Tibial artery (tissue), 4 donors: ENCODE measurements around the gene SUPT20HL2.

Experiments
- DNase-seq, 2 donors: peaks; one replicate each; pipeline ENCODE4 v3.0.0-alpha.2; 2019
- H3K27ac ChIP-seq, 2 donors: fragments of 200-600 bp; sonication (generic) in 1 of 2; 1 replicate in 1 of 2; 2 replicates in 1 of 2; pipeline ENCODE4 v1.5.1; 2018 to 2019; ENCODE audit warnings: mild to moderate bottlenecking in 1 of 2
- H3K27me3 ChIP-seq, 2 donors: fragments of 200-600 bp; sonication (generic) in 1 of 2; one replicate each; pipeline versions ENCODE4 v1.5.1 to v1.6.0; 2016 to 2019
- H3K36me3 ChIP-seq, 3 donors: fragments of 200-600 bp; sonication (generic) in 2 of 3; one replicate each; pipeline ENCODE4 v1.5.1; 2016 to 2019; ENCODE audit warnings: mild to moderate bottlenecking in 2 of 3
- H3K4me1 ChIP-seq, 4 donors: fragments of 200-600 bp; sonication (generic) in 2 of 4; 1 replicate in 3 of 4; 2 replicates in 1 of 4; pipeline ENCODE4 v1.5.1; 2016 to 2019
- H3K4me3 ChIP-seq, 2 donors: fragments of 200-600 bp; sonication (generic) in 1 of 2; 1 replicate in 1 of 2; 2 replicates in 1 of 2; pipeline ENCODE4 v1.5.1; 2018 to 2019; ENCODE audit warnings: mild to moderate bottlenecking in 2 of 2
- H3K9me3 ChIP-seq, 3 donors: fragments of 200-600 bp; sonication (generic) in 1 of 3; one replicate each; pipeline ENCODE4 v1.5.1; 2016 to 2019
- intact Hi-C: fragments of 100-400 bp; cut with DNase I; formaldehyde crosslinking; loops from one replicate; pipeline ENCODE4 v1.15.0; 2023; ENCODE audit warnings: low total_unique reads
- TF ChIP-seq, protein P1 (sequence below), 2 experiments: fragments of 200-600 bp in 1 of 2; fragments of 450-650 bp in 1 of 2; IDR thresholded peaks; one replicate each; pipeline ENCODE4 v1.5.1; 2017 to 2019; ENCODE audit warnings: antibody characterized with exemption in 2 of 2, mild to moderate bottlenecking in 1 of 2, moderate library complexity in 1 of 2

The SUPT20HL2 gene

DNA sequence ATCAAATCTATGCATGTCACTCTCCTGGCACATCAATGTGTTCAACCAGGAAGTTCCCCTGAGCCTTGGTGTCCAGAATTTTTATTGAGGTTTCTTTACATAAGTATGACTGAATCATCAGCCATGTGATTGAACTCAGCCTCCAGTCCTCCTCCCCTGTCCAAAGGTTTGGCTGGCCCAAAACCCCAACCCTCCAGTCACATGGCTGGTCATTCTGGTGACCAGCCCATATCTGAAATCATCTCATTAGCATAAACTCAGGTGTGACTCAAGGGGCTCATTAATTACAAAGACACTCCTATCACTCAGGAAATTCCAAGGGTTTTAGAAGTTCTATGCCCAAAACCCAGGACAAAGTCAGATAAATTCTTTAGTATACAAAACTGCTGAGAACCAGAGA lies 20.6 kb upstream of the SUPT20HL2 start:
- no peaks in the 10 kb centered on the region for H3K27me3 ChIP-seq
- DNase-seq: no peak
- H3K4me3 ChIP-seq: no peak overlapping the region
- intact Hi-C loops: no loop called here
- H3K27ac ChIP-seq: no peak overlapping the region
- TF ChIP-seq, protein P1, sequence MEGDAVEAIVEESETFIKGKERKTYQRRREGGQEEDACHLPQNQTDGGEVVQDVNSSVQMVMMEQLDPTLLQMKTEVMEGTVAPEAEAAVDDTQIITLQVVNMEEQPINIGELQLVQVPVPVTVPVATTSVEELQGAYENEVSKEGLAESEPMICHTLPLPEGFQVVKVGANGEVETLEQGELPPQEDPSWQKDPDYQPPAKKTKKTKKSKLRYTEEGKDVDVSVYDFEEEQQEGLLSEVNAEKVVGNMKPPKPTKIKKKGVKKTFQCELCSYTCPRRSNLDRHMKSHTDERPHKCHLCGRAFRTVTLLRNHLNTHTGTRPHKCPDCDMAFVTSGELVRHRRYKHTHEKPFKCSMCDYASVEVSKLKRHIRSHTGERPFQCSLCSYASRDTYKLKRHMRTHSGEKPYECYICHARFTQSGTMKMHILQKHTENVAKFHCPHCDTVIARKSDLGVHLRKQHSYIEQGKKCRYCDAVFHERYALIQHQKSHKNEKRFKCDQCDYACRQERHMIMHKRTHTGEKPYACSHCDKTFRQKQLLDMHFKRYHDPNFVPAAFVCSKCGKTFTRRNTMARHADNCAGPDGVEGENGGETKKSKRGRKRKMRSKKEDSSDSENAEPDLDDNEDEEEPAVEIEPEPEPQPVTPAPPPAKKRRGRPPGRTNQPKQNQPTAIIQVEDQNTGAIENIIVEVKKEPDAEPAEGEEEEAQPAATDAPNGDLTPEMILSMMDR (IDR thresholded peaks at IDR 0.05): no peak
- peaks cover 0 to 6% (median 0%) of the 10 kb centered on the region in 4 donors for H3K4me1 ChIP-seq
- H3K36me3 ChIP-seq: no peaks in the 10 kb centered on the region
- no peaks in the 10 kb centered on the region for H3K9me3 ChIP-seq

DNA sequence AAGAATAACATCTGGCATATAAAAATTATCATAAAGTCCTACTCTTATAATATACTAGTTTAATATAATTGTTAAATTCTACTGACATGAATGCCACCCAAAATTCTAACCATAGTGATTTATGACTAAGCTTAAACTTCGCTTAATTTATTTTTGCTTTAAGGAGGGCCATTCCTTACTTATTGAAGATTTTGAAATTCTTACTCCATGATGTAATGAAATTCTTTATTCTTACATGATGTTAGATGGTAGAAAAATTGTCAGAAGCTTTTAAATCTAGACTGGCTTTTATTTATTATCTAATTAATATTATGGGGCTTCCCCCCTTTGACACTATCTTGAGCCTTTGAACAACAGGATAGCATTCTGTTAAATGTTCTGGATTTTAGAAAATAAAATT lies 19.5 kb upstream of the SUPT20HL2 start:
- H3K4me1 ChIP-seq: peaks cover 0 to 6% (median 0%) of the 10 kb centered on the region in 4 donors
- TF ChIP-seq, protein P1 (IDR thresholded peaks at IDR 0.05): no peak
- no peak overlapping the region for H3K4me3 ChIP-seq
- no peaks in the 10 kb centered on the region for H3K36me3 ChIP-seq
- no peaks in the 10 kb centered on the region for H3K27me3 ChIP-seq
- intact Hi-C loops: no loop called here
- DNase-seq: no peak
- H3K9me3 ChIP-seq: no peaks in the 10 kb centered on the region
- no peak overlapping the region for H3K27ac ChIP-seq

DNA sequence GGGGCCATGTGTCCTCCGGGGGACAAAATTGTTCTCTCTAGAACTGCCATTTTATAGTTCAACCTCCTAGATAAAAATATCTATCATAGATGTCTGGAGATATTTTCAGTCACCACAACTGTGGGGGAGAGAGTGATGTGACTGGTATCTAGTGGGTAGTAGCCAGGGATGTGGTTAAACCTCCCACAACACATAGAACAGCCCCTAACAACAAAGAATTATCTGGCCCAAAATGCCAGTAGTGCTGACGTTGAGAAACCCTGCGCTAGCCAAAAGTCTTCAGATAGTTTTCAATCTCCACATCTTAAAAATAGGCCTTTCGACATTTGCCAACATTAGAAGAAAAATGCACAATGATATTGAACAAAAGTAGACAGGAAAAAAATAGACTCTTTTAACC lies 19.0 kb upstream of the SUPT20HL2 start:
- H3K9me3 ChIP-seq: no peaks in the 10 kb centered on the region
- H3K4me1 ChIP-seq: peaks cover 0 to 6% (median 0%) of the 10 kb centered on the region in 4 donors
- H3K27me3 ChIP-seq: no peaks in the 10 kb centered on the region
- no peak overlapping the region for H3K27ac ChIP-seq
- intact Hi-C loops: no loop called here
- no peaks in the 10 kb centered on the region for H3K36me3 ChIP-seq
- H3K4me3 ChIP-seq: no peak overlapping the region
- TF ChIP-seq, protein P1 (IDR thresholded peaks at IDR 0.05): no peak
- DNase-seq: no peak

DNA sequence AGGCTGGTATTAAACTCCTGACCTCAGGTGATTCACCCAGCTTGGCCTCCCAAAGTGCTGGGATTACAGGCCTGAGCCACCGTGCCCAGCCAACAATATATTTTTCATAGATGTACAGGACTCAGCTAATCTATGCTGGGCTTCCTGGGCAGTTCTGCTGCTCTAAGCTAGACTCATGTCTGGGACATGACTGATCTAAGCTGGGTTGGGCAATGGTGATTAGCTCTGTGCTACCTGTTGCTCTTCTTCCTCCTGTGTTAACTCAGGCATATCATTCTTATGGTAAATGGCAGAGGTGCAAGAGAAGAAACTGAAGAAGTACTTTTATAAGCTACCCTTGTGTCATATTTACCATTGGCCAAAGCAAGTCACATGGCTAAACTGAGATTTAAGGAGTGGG lies 11.4 kb upstream of the SUPT20HL2 start:
- Histone ChIP-seq H3K27ac (no peak overlapping the region), H3K27me3 (no peaks in the 10 kb centered on the region), H3K36me3 (no peaks in the 10 kb centered on the region), H3K9me3 (no peaks in the 10 kb centered on the region), H3K4me3 (no peak overlapping the region), H3K4me1 (no peaks in the 10 kb centered on the region)
- TF ChIP-seq, protein P1 (IDR thresholded peaks at IDR 0.05): no peak
- intact Hi-C loops: no loop called here
- no peak for DNase-seq

DNA sequence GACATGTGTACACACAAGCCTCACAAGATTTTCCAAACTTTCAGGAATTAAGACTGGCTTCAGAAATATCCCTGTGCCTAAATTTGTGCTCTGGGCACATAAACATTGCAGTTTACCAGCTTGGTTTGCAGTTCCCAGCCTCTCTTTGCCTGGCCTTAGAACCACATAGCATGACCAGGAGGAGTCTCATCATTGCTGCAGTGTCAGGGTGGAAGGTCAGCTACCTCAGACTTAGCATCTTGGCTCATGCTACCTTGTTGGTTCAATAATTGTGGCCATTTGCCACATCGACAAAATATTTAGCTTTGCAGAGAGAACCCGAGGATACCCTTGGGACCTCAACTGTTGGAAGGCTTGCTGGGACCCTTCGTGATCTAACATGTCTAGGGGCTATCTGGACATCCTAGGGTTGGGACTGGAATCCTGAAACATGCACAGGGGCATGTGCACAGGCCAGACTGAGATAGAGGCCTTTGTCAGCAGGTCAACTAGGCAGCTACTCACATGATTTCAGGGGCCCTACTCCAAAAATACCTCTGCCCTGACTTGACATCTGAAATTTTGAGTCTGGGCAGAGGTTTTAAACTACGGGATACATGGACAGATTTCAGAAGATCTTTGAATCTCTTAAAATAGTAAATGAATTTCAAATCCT lies 8.0 kb upstream of the SUPT20HL2 start:
- TF ChIP-seq, protein P1 (IDR thresholded peaks at IDR 0.05): no peak
- no peak overlapping the region for H3K27ac ChIP-seq
- no peaks in the 10 kb centered on the region for H3K36me3 ChIP-seq
- no peak overlapping the region for H3K4me3 ChIP-seq
- no peaks in the 10 kb centered on the region for H3K4me1 ChIP-seq
- intact Hi-C loops: no loop called here
- H3K9me3 ChIP-seq: no peaks in the 10 kb centered on the region
- no peaks in the 10 kb centered on the region for H3K27me3 ChIP-seq
- no peak for DNase-seq

DNA sequence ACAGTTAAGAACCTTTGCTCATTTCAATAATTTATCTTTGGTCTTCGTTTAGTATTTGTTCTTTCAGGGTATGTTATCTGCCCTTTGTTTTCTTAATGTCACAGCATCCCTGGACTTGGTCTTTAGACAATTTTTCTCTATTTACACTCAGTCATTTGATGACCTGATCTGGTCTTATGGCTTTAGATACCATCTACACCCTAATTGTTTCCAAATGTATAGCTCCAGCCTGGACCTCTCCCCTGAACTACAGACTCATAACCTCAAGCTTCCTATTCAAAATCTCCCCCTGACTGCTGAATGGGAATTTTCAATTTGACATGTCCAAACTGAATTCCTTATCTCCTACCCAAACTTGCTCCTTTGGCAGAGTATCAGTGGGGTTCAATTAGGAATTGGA lies 3.7 kb upstream of the SUPT20HL2 start:
- Histone ChIP-seq H3K4me3 (no peak overlapping the region), H3K27ac (no peak overlapping the region)
- DNase-seq: no peak

More for the DNA sequence above, 3.7 kb upstream of the SUPT20HL2 start:
- no peaks in the 10 kb centered on the region for H3K9me3 ChIP-seq
- intact Hi-C loops: no loop called here
- H3K27me3 ChIP-seq: no peaks in the 10 kb centered on the region
- no peaks in the 10 kb centered on the region for H3K36me3 ChIP-seq
- H3K4me1 ChIP-seq: no peaks in the 10 kb centered on the region
- TF ChIP-seq, protein P1 (IDR thresholded peaks at IDR 0.05): no peak
